ENCODE data around the gene CMTM2.

DNA sequence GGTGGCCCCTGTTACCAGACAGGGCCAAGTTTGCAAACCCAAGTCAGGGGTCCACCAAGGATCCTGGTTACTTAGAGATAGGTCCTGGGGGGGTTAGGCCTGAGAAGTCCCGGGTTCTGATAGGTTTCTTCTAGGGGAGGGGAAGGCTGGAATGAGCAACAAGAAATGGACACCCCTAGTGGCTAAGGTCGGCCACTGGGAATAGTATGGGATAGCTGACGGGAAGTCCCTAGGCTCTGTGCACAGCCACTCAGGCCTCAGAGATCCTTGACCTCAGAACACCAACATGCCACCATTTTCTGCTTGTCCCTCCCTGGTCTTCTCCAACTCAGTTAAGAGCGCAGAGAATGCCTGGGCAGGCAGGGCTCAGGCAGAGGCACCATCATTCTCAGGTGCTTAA, 42.7 kb upstream of the CMTM2 start:
- no peak for TF ChIP-seq POLR2A (IDR thresholded peaks at IDR 0.05)
- TF ChIP-seq, protein P1, sequence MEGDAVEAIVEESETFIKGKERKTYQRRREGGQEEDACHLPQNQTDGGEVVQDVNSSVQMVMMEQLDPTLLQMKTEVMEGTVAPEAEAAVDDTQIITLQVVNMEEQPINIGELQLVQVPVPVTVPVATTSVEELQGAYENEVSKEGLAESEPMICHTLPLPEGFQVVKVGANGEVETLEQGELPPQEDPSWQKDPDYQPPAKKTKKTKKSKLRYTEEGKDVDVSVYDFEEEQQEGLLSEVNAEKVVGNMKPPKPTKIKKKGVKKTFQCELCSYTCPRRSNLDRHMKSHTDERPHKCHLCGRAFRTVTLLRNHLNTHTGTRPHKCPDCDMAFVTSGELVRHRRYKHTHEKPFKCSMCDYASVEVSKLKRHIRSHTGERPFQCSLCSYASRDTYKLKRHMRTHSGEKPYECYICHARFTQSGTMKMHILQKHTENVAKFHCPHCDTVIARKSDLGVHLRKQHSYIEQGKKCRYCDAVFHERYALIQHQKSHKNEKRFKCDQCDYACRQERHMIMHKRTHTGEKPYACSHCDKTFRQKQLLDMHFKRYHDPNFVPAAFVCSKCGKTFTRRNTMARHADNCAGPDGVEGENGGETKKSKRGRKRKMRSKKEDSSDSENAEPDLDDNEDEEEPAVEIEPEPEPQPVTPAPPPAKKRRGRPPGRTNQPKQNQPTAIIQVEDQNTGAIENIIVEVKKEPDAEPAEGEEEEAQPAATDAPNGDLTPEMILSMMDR (IDR thresholded peaks at IDR 0.05): no peak
